RWPE2 (cell line): ENCODE measurements around the gene OTOG.

ENCODE experiments used
- ATAC-seq: fragments of 200-7000 bp; cut with Tn5 transposase; 3 replicates; pipeline ENCODE4 v1.9.1; 2021; ENCODE audit warnings: low read depth
- DNase-seq: peaks from one replicate; pipeline ENCODE4 v3.0.0-alpha.2; 2020; ENCODE audit warnings: low spot score
- H3K27ac ChIP-seq: fragments of 450-650 bp; 2 replicates; pipeline ENCODE4 v1.5.1; 2017; ENCODE audit warnings: mild to moderate bottlenecking; ENCODE audit not compliant: poor library complexity, severe bottlenecking
- H3K27me3 ChIP-seq: fragments of 250-450 bp; sonication (Bioruptor Pico); 2 replicates; pipeline ENCODE4 v1.5.1; 2021; ENCODE audit warnings: mild to moderate bottlenecking, moderate library complexity; ENCODE audit not compliant: insufficient read depth, poor library complexity, severe bottlenecking
- H3K36me3 ChIP-seq: fragments of 250-450 bp; sonication (Bioruptor Pico); 2 replicates; pipeline ENCODE4 v1.5.1; 2020; ENCODE audit warnings: low read depth, mild to moderate bottlenecking, moderate library complexity
- H3K4me1 ChIP-seq: fragments of 250-450 bp; sonication (Bioruptor Pico); 2 replicates; pipeline ENCODE4 v1.5.1; 2021; ENCODE audit warnings: mild to moderate bottlenecking, moderate library complexity; ENCODE audit not compliant: insufficient read depth, poor library complexity, severe bottlenecking
- H3K4me3 ChIP-seq: fragments of 250-450 bp; sonication (Bioruptor Pico); 2 replicates; pipeline ENCODE4 v1.5.1; 2021; ENCODE audit warnings: mild to moderate bottlenecking, moderate library complexity; ENCODE audit not compliant: severe bottlenecking
- H3K9me3 ChIP-seq: fragments of 250-450 bp; sonication (Bioruptor Pico); 2 replicates; pipeline ENCODE4 v1.5.1; 2021; ENCODE audit warnings: mild to moderate bottlenecking, moderate library complexity; ENCODE audit not compliant: severe bottlenecking
- CTCF ChIP-seq: fragments of 450-650 bp; IDR thresholded peaks from one replicate; pipeline ENCODE4 v1.5.1; 2017; ENCODE audit warnings: mild to moderate bottlenecking, moderate library complexity; ENCODE audit not compliant: poor library complexity, severe bottlenecking

OTOG gene

GRCh38 chr11:17601676-17602075, 54.6 kb downstream of the OTOG start:
- H3K27me3 ChIP-seq: no peaks in the 10 kb centered on the region

GRCh38 chr11:17602105-17603001, 55.3 kb downstream of the OTOG start:
- no peak for TF ChIP-seq CTCF
- ATAC-seq (no peak), DNase-seq (no peak)
- H3K4me3 ChIP-seq: no peak overlapping the region
- H3K27me3 ChIP-seq: no peaks in the 10 kb centered on the region
- no peaks in the 10 kb centered on the region for H3K9me3 ChIP-seq
- no peaks in the 10 kb centered on the region for H3K36me3 ChIP-seq
- no peaks in the 10 kb centered on the region for H3K4me1 ChIP-seq
- no peak overlapping the region for H3K27ac ChIP-seq

More at GRCh38 chr11:17601676-17602075, 54.6 kb downstream of the OTOG start:
- Histone ChIP-seq H3K4me3 (no peak overlapping the region), H3K36me3 (no peaks in the 10 kb centered on the region), H3K9me3 (no peaks in the 10 kb centered on the region), H3K27ac (no peak overlapping the region), H3K4me1 (no peaks in the 10 kb centered on the region)
- ATAC-seq (no peak), DNase-seq (no peak)
- TF ChIP-seq CTCF: no peak

DNA sequence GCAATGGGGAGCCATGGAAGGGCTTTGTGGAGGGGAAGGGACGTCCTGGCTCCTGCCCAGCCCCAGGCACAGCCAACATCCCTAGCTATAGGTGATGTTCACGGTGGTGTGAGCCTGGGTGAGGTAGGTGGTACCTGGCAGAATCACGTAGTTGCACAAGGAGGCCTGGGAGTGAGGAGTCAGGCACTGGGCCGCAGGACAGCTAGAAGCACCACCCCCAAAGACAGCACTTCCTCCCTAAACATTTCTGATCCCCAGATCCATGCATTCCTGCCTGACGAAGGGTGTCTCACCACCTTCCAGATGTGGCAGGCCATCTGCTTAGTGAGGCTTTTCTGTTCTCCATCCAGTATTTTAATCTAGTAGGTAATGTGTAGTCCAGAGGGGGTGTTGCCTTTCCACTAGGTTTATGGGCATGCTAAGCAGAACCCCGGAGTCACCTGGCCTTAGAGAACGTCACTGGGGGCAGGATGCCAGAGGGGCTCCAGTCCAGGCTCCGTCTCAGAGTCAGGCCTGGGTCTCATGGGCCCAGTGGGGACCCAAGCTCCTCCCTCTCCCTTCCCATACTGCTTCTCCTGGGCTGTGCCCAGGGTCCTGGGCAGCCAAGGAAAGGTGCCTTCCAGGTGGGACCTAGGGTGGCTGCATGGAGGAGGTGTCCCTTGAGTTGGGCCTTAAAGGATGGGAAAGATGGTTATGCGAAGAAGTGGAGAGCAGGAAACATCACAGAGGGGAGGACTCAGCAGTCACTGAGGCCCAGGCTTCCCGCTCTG, 56.2 kb downstream of the OTOG start:
- H3K4me1 ChIP-seq: no peaks in the 10 kb centered on the region
- H3K4me3 ChIP-seq: no peak overlapping the region
- no peak for TF ChIP-seq CTCF
- ATAC-seq: no peak
- H3K27me3 ChIP-seq: no peaks in the 10 kb centered on the region
- H3K9me3 ChIP-seq: no peaks in the 10 kb centered on the region
- H3K36me3 ChIP-seq: no peaks in the 10 kb centered on the region
- no peak overlapping the region for H3K27ac ChIP-seq
- DNase-seq: no peak

DNA sequence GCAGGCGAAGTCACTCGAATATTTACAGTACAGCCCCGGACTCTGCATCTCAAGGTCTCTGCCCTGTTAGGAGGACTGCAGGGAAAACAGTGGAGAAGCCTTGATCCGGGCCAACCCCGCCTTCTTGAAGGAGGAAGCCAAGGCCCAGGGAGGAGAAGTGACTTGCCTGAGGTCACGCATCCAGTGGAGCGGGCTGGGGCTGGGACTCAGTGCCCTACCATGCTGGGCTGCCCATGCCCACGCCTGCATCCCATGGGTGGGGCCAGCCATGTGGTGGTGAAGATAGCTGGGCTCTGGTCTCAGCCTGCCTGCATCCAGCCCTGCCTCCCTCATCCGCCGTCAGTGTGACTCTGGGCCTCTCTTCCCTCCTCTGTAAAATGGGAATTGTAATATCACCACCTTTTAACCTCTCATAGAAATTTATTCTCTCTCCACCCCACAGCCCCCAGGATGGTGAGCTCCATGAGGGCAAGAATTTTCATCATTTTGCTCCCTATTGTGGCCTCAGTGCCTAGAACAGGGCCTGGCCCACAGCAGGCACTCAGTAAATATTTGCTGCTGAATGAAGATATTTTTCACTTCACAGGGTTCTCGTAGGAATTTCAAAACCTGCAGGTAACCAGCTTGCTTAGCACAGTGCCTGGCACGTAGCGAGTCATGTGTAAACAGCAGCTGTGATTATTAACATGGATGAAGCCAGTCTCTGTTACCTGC, 57.3 kb downstream of the OTOG start:
- H3K36me3 ChIP-seq: no peaks in the 10 kb centered on the region
- no peaks in the 10 kb centered on the region for H3K9me3 ChIP-seq
- H3K4me1 ChIP-seq: no peaks in the 10 kb centered on the region
- H3K27me3 ChIP-seq: no peaks in the 10 kb centered on the region
- DNase-seq: no peak
- no peak overlapping the region for H3K4me3 ChIP-seq
- H3K27ac ChIP-seq: no peak overlapping the region
- no peak for TF ChIP-seq CTCF
- ATAC-seq: no peak
